Measurements from ENCODE around the gene MRPL47. TPM values are rescaled to one million over a fixed set of nuclear protein-coding genes. Genes with fewer than 3 reads are reported as not detected.

MRPL47 gene
- total and polyA plus RNA-seq, 2 of the 13 experiments (the other 11 are each of a cell fraction or from before 2014, with no cell fraction given), result 36.1 to 83.8 TPM

DNA sequence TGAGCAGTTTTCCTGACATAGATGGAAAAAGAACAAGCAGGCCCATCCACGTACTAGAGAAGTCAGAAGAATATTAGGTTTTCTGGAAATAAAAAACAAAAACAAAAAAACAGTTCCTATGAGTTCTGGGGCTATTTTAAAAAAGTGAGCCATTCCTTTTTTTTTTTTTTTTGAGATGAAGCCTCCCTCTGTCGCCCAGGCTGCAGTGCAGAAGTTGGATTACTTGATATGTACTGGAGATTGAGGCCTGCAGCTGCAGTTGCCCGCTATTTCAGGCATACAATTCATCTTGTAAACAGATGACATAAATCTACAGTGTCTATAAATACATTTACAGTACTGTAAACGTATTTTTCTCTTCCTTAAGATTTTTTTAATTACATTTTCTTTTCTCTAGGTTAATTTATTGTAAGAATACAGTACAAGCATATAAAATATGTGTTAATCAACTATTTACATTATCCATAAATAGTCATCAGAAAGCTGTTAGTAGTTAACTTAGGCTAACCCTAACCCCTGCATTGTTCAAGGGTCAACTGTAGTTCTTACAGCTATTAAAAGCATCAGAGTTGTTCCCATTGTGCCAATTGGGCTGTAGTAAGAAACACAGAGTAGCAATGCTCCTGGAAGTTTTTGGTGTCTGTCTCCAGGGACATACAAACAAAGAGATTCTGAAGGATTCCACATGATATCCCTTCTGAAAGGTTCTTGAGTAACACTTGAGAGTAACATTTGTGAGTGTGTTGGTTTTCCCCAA lies 52.9 kb downstream of the MRPL47 start:
- Histone ChIP-seq H3K9ac (ENCODE audit: insufficient read depth, low read depth, low read length) (no peak overlapping the region), H3K9me3 (ENCODE audit: low read length) (no peaks in the 10 kb centered on the region), H3K36me3 (replicated peaks in 1 of 2; ENCODE audit: control insufficient read depth in 1 of 2, insufficient read depth in 2 of 2, low read length in 2 of 2) (no peaks in the 10 kb centered on the region), H3K27ac (ENCODE audit: extremely low read length, insufficient read depth, low read length) (no peak overlapping the region), H3K4me2 (ENCODE audit: low read depth, low read length) (no peak overlapping the region), H3K79me2 (ENCODE audit: insufficient read depth, low read length) (no peaks in the 10 kb centered on the region), H3K4me3 (replicated peaks in 1 of 3; ENCODE audit: insufficient read depth in 1 of 3, low read depth in 2 of 3, low read length in 3 of 3) (no peak overlapping the region), H4K20me1 (ENCODE audit: insufficient read depth, low read length) (no peaks in the 10 kb centered on the region), H2AFZ (ENCODE audit: low read length) (no peak overlapping the region), H3K4me1 (ENCODE audit: insufficient read depth, low read length) (peaks cover 10% of the 10 kb centered on the region), H3K27me3 (ENCODE audit: control insufficient read depth in 1 of 2, insufficient read depth in 2 of 2, low read length in 2 of 2) (no peaks in the 10 kb centered on the region)
- POLR2A ChIA-PET, result no interaction called here
- DNase-seq (ENCODE audit: low spot score) (no peak), ATAC-seq (no peak), FAIRE-seq (no peak)
- intact Hi-C loops (cut with micrococcal nuclease; ENCODE audit: unreplicated experiment) (no loop called here), in situ Hi-C loops (cut with HindIII; ENCODE audit: extremely low pct_ligation_motif_present, low pct_unique_long_range_greater_than_20kb) (loop anchor here (25.0 kb wide), 1 partner anchor 414 kb away; the partner anchor contains the start of gene PIK3CA)
- BruUV-seq (replicated peaks), result no TSS peak
- CTCF ChIA-PET (ENCODE audit: low intra/inter-chr PET ratio, low total read pairs), result no interaction called here
- 12% methylated on average over 4 of the region's 4 CpGs for WGBS (ENCODE audit: low lambda C conversion rate)
- TF ChIP-seq, protein P1, sequence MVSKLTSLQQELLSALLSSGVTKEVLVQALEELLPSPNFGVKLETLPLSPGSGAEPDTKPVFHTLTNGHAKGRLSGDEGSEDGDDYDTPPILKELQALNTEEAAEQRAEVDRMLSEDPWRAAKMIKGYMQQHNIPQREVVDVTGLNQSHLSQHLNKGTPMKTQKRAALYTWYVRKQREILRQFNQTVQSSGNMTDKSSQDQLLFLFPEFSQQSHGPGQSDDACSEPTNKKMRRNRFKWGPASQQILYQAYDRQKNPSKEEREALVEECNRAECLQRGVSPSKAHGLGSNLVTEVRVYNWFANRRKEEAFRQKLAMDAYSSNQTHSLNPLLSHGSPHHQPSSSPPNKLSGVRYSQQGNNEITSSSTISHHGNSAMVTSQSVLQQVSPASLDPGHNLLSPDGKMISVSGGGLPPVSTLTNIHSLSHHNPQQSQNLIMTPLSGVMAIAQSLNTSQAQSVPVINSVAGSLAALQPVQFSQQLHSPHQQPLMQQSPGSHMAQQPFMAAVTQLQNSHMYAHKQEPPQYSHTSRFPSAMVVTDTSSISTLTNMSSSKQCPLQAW (CRISPR knock-in tag; IDR thresholded peaks at IDR 0.05), result no peak
- no peak for TF ChIP-seq AGO2 (optimal IDR thresholded peaks at IDR 0.05; ENCODE audit: low read depth, low read length)
- TF ChIP-seq, protein P2, sequence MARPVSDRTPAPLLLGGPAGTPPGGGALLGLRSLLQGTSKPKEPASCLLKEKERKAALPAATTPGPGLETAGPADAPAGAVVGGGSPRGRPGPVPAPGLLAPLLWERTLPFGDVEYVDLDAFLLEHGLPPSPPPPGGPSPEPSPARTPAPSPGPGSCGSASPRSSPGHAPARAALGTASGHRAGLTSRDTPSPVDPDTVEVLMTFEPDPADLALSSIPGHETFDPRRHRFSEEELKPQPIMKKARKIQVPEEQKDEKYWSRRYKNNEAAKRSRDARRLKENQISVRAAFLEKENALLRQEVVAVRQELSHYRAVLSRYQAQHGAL (CRISPR knock-in tag; IDR thresholded peaks at IDR 0.05; ENCODE audit: not compliant biosample characterization), result no peak
- no peak for TF ChIP-seq ZNF891 (CRISPR knock-in tag; IDR thresholded peaks at IDR 0.05)
- no peak for TF ChIP-seq TFAP4 (IDR thresholded peaks at IDR 0.05; ENCODE audit: borderline replicate concordance, low read depth)
- no peak for TF ChIP-seq AHR (CRISPR knock-in tag; IDR thresholded peaks at IDR 0.05)
- no peak for TF ChIP-seq SALL2 (CRISPR knock-in tag; IDR thresholded peaks at IDR 0.05)
- TF ChIP-seq ATAD3A (CRISPR knock-in tag; IDR thresholded peaks at IDR 0.05), result no peak
- TF ChIP-seq MXD1 (CRISPR knock-in tag; IDR thresholded peaks at IDR 0.05), result no peak
- TF ChIP-seq MTA3 (CRISPR knock-in tag; IDR thresholded peaks at IDR 0.05), result no peak
- TF ChIP-seq HOXA5 (CRISPR knock-in tag; IDR thresholded peaks at IDR 0.05), result no peak
- no peak for TF ChIP-seq SP5 (CRISPR knock-in tag; IDR thresholded peaks at IDR 0.05; ENCODE audit: borderline replicate concordance, low read depth)
- TF ChIP-seq SRY (CRISPR knock-in tag; IDR thresholded peaks at IDR 0.05), result no peak
- no peak for TF ChIP-seq ATF1 (CRISPR knock-in tag; IDR thresholded peaks at IDR 0.05)
- TF ChIP-seq JUND (CRISPR knock-in tag; IDR thresholded peaks at IDR 0.05), result no peak
